T-cell (primary cell): ENCODE data around the gene MCM7. TPM values are rescaled to one million over a fixed set of nuclear protein-coding genes. Genes with fewer than 3 reads are reported as not detected.
A peak's percentile ranks its signal among the peaks of the same experiment; 100 is the strongest.

Experiments
- ATAC-seq, 4 experiments: fragments of 200-7000 bp in 3 of 4; fragments of 150-1000 bp in 1 of 4; cut with Tn5 transposase; replicated peaks in 1 of 4; 1 replicate in 3 of 4; 2 replicates in 1 of 4; pipeline ENCODE4 v1.10.0; 2021; ENCODE audit warnings: moderate library complexity in 3 of 4, mild to moderate bottlenecking in 2 of 4, moderate number of reproducible peaks in 1 of 4
- CTCF ChIA-PET, 2 donors: fragments of 300-600 bp; sonication (Branson Sonifier 250); formaldehyde crosslinking; loops; one replicate each; lab custom pipeline; 2022; ENCODE audit warnings: antibody characterized with exemption in 2 of 2; lab: Charles Lee
- POLR2A ChIA-PET, 2 donors: fragments of 300-600 bp; sonication (Branson Sonifier 250); formaldehyde crosslinking; loops; one replicate each; lab custom pipeline; 2022; ENCODE audit warnings: antibody characterized with exemption in 2 of 2; lab: Charles Lee
- DNase-seq, 35 experiments: peaks; one replicate each; pipeline versions ENCODE4 v3.0.0 to v3.0.0-alpha.2; 2013 to 2023
- H3K27ac ChIP-seq: one replicate; pipeline ENCODE4 v1.5.1; 2013; ENCODE audit warnings: low read length
- H3K27me3 ChIP-seq, 2 experiments: replicated peaks in 1 of 2; 1 replicate in 1 of 2; 2 replicates in 1 of 2; pipeline versions ENCODE4 v1.6.1 to v1.7.0; 2013; ENCODE audit warnings: low read length in 1 of 2, mixed read lengths in 1 of 2; ENCODE audit not compliant: control insufficient read depth in 2 of 2, insufficient read depth in 2 of 2; ENCODE audit errors: extremely low read depth in 1 of 2
- H3K36me3 ChIP-seq, 2 donors: 1 replicate in 1 of 2; 2 replicates in 1 of 2; pipeline versions ENCODE4 v1.6.1 to v1.7.0; 2013; ENCODE audit warnings: low read length in 1 of 2; ENCODE audit not compliant: control insufficient read depth in 2 of 2, insufficient read depth in 1 of 2; ENCODE audit errors: extremely low read depth in 1 of 2
- H3K4me1 ChIP-seq, 2 experiments: 1 replicate in 1 of 2; 2 replicates in 1 of 2; pipeline versions ENCODE4 v1.6.1 to v1.7.0; 2013; ENCODE audit warnings: low read length in 2 of 2, mixed read lengths in 1 of 2; ENCODE audit not compliant: insufficient read depth in 2 of 2, control insufficient read depth in 1 of 2; ENCODE audit errors: extremely low read depth in 1 of 2
- H3K4me3 ChIP-seq, 2 donors: 1 replicate in 1 of 2; 2 replicates in 1 of 2; pipeline versions ENCODE4 v1.5.1 to v1.7.0; 2013; ENCODE audit warnings: mild to moderate bottlenecking in 2 of 2, low read length in 1 of 2, moderate library complexity in 1 of 2; ENCODE audit not compliant: control insufficient read depth in 1 of 2; ENCODE audit errors: extremely low read depth in 1 of 2
- H3K9me3 ChIP-seq: 2 replicates; pipeline ENCODE4 v1.7.0; 2013
- H3K27ac Mint-ChIP-seq, 2 donors: one replicate each; pipeline ENCODE4 v1.8.0; 2020 to 2021; ENCODE audit warnings: mild to moderate bottlenecking in 2 of 2, mixed read lengths in 2 of 2
- H3K27me3 Mint-ChIP-seq, 2 donors: one replicate each; pipeline ENCODE4 v1.8.0; 2021 to 2022; ENCODE audit warnings: mixed read lengths in 2 of 2
- H3K36me3 Mint-ChIP-seq: one replicate; pipeline ENCODE4 v1.8.0; 2021; ENCODE audit warnings: mixed read lengths
- H3K4me1 Mint-ChIP-seq, 3 donors: one replicate each; pipeline ENCODE4 v1.8.0; 2020 to 2022; ENCODE audit warnings: mixed read lengths in 3 of 3, mild to moderate bottlenecking in 1 of 3
- H3K4me3 Mint-ChIP-seq, 3 donors: one replicate each; pipeline ENCODE4 v1.8.0; 2020 to 2022; ENCODE audit warnings: mild to moderate bottlenecking in 3 of 3, mixed read lengths in 3 of 3, moderate library complexity in 3 of 3
- H3K9me3 Mint-ChIP-seq, 3 donors: one replicate each; pipeline ENCODE4 v1.8.0; 2020 to 2022; ENCODE audit warnings: mixed read lengths in 3 of 3
- WGBS: methylation state at CpG from one replicate; pipeline ENCODE4 v1.1.5; 2013; ENCODE audit warnings: missing lambda C conversion rate; ENCODE audit not compliant: insufficient coverage; 5-methylcytosine and 5-hydroxymethylcytosine counted together
- total RNA-seq, 35 experiments: library from RNA in 6 of 35; stranded (reverse) in 6 of 35; fragments of 120-200 nt in 1 of 35; gene quantifications; one replicate each; pipeline versions ENCODE4 v1.2.1 to v1.2.4 and lab custom pipeline; 2013 to 2026

Gene MCM7
- total RNA-seq, 5 donors from 2014 or later (not counting 1 experiment from before 2014, with no cell fraction given) = 95.2 to 181 (median 164) TPM

- peaks cover 10% of the 10 kb centered on the region for H3K36me3 Mint-ChIP-seq
- Histone ChIP-seq H3K4me1 (peaks cover 10 to 32% of the 10 kb centered on the region in 2 experiments), H3K9me3 (no peaks in the 10 kb centered on the region), H3K36me3 (peaks cover 0 to 14% of the 10 kb centered on the region in 2 donors), H3K27me3 (peaks cover 0 to 5% of the 10 kb centered on the region in 2 experiments), H3K4me3 (no peak overlapping the region), H3K27ac (no peak overlapping the region)
- H3K4me1 Mint-ChIP-seq = peaks cover 34 to 42% (median 40%) of the 10 kb centered on the region in 3 donors
- DNase-seq (no peak), ATAC-seq (no peak)
- H3K27me3 Mint-ChIP-seq = no peaks in the 10 kb centered on the region
- H3K9me3 Mint-ChIP-seq = no peaks in the 10 kb centered on the region
- CTCF ChIA-PET = interaction anchor here (0.7 to 1.7 kb wide), 25 partner anchors 8 to 262 kb away, joined by 3 to 18 read pairs (median 4); partner anchors contain the start of genes AP4M1 (in 1 of the 2), LAMTOR4 (in 1 of the 2), MCM7 (in 1 of the 2) and TRIM4 (in 1 of the 2)
- POLR2A ChIA-PET = interaction anchor here (0.6 to 1.0 kb wide), 13 partner anchors 17 to 406 kb away, joined by 3 to 19 read pairs (median 3); partner anchors contain the start of genes AP4M1 (in 1 of the 2), MBLAC1 (in 1 of the 2), MCM7 (in 1 of the 2) and ZSCAN21 (in 1 of the 2)
- peak overlapping the region; percentile 59 to 78 for H3K27ac Mint-ChIP-seq
- 100% methylated on average over 1 of the region's 4 CpGs for WGBS
- peak overlapping the region; percentile 79 to 89 (median 88) for H3K4me3 Mint-ChIP-seq
These were observed 18.2 kb downstream of the MCM7 start for GRCh38 chr7:100082978-100083377.

- Histone ChIP-seq H3K4me3 (peak within 1 kb of the TSS; percentile 81 to 83), H3K27me3 (peaks cover 0 to 5% of the 10 kb centered on the region in 2 experiments), H3K27ac (peak within 1 kb of the TSS; percentile 70), H3K9me3 (no peaks in the 10 kb centered on the region), H3K4me1 (peaks cover 10 to 28% of the 10 kb centered on the region in 2 experiments), H3K36me3 (peaks cover 2 to 24% of the 10 kb centered on the region in 2 donors)
- Mint-ChIP-seq H3K4me3 (peak within 1 kb of the TSS; percentile 79 to 89 (median 88)), H3K9me3 (no peaks in the 10 kb centered on the region), H3K27ac (peak within 1 kb of the TSS; percentile 88 to 89), H3K4me1 (peaks cover 31 to 43% (median 37%) of the 10 kb centered on the region in 3 donors), H3K27me3 (no peaks in the 10 kb centered on the region), H3K36me3 (peaks cover 14% of the 10 kb centered on the region)
- ChIA-PET CTCF (interaction anchor here (0.7 to 1.7 kb wide), 6 partner anchors 13 to 162 kb away, joined by 3 to 18 read pairs (median 6); partner anchors contain the start of genes AP4M1 (in 1 of the 2), MCM7 (in 1 of the 2) and TRIM4 (in 1 of the 2)), POLR2A (interaction anchor here in 1 of 2 donors (0.5 to 1.0 kb wide), 3 partner anchors 35 to 675 kb away, joined by 3 to 5 read pairs (median 4); no protein-coding TSS in a partner anchor)
- peak; percentile 93 to 99 (median 97) for DNase-seq
- peak; percentile 89 to 97 (median 96) for ATAC-seq
- WGBS = under 1% methylated on average over 43 of the region's 55 CpGs
These were observed 19.6 kb downstream of the MCM7 start, which contains the start of gene ZNF3 for GRCh38 chr7:100081535-100082102. Gene ZNF3, minus strand, starts transcription at chr7:100081723. Its CDS starts 4,366 bp downstream, at chr7:100077357.

- peaks cover 0 to 5% of the 10 kb centered on the region in 2 experiments for H3K27me3 ChIP-seq
- H3K9me3 ChIP-seq = no peaks in the 10 kb centered on the region
- CTCF ChIA-PET = interaction anchor here in 1 of 2 donors (0.6 to 0.8 kb wide), 3 partner anchors 23 to 66 kb away, joined by 3 to 5 read pairs (median 3); partner anchors contain the start of genes ZKSCAN1 and ZSCAN21
- peaks cover 19% of the 10 kb centered on the region for H3K36me3 Mint-ChIP-seq
- peak in 2 of 4 experiments; percentile 2 to 15 for ATAC-seq
- H3K4me3 Mint-ChIP-seq = peak overlapping the region; percentile 79 to 89 (median 88)
- peaks cover 31 to 43% (median 37%) of the 10 kb centered on the region in 3 donors for H3K4me1 Mint-ChIP-seq
- H3K27me3 Mint-ChIP-seq = no peaks in the 10 kb centered on the region
- peaks cover 10 to 28% of the 10 kb centered on the region in 2 experiments for H3K4me1 ChIP-seq
- H3K9me3 Mint-ChIP-seq = no peaks in the 10 kb centered on the region
- peaks cover 2 to 29% of the 10 kb centered on the region in 2 donors for H3K36me3 ChIP-seq
- H3K27ac ChIP-seq = peak overlapping the region; percentile 70
- peak overlapping the region; percentile 74 for H3K27ac Mint-ChIP-seq
- peak in 1 of 35 experiments; percentile 3 for DNase-seq
- H3K4me3 ChIP-seq = peak overlapping the region; percentile 81 to 83
- 4% methylated on average over 24 of the region's 34 CpGs for WGBS
- POLR2A ChIA-PET = interaction anchor here (0.6 to 1.0 kb wide), 5 partner anchors 16 to 723 kb away, joined by 3 to 4 read pairs (median 3); partner anchors contain the start of genes AP4M1 (in 1 of the 2) and MCM7 (in 1 of the 2)
These were observed 20.2 kb downstream of the MCM7 start for GRCh38 chr7:100080907-100081534.

- no peak overlapping the region for H3K27ac Mint-ChIP-seq
- Histone ChIP-seq H3K9me3 (no peaks in the 10 kb centered on the region), H3K27me3 (peaks cover 0 to 5% of the 10 kb centered on the region in 2 experiments), H3K4me3 (no peak overlapping the region), H3K36me3 (peaks cover 2 to 48% of the 10 kb centered on the region in 2 donors), H3K27ac (no peak overlapping the region), H3K4me1 (peaks cover 10 to 28% of the 10 kb centered on the region in 2 experiments)
- no peaks in the 10 kb centered on the region for H3K9me3 Mint-ChIP-seq
- CTCF ChIA-PET = interaction anchor here in 1 of 2 donors (0.6 kb wide), 1 partner anchor 342 kb away, joined by 4 read pairs; no protein-coding TSS in a partner anchor
- H3K4me3 Mint-ChIP-seq = peak overlapping the region; percentile 45 to 79 (median 51)
- H3K27me3 Mint-ChIP-seq = no peaks in the 10 kb centered on the region
- ATAC-seq (no peak), DNase-seq (no peak)
- peaks cover 31 to 43% (median 37%) of the 10 kb centered on the region in 3 donors for H3K4me1 Mint-ChIP-seq
- POLR2A ChIA-PET = interaction anchor here in 1 of 2 donors (0.5 kb wide), 1 partner anchor 64 kb away, joined by 5 read pairs; no protein-coding TSS in a partner anchor
- WGBS = 95% methylated on average over 7 of the region's 7 CpGs
- peaks cover 37% of the 10 kb centered on the region for H3K36me3 Mint-ChIP-seq
These were observed 22.1 kb downstream of the MCM7 start for GRCh38 chr7:100079024-100079560.

GRCh38 chr7:100077205-100077604, 24.0 kb downstream of the MCM7 start:
- Histone ChIP-seq H3K4me1 (peaks cover 4 to 17% of the 10 kb centered on the region in 2 experiments), H3K36me3 (peaks cover 17 to 67% of the 10 kb centered on the region in 2 donors), H3K27me3 (no peaks in the 10 kb centered on the region), H3K4me3 (no peak overlapping the region), H3K27ac (no peak overlapping the region), H3K9me3 (no peaks in the 10 kb centered on the region)
- Mint-ChIP-seq H3K27me3 (no peaks in the 10 kb centered on the region), H3K36me3 (peaks cover 54% of the 10 kb centered on the region), H3K4me1 (peaks cover 23 to 32% (median 30%) of the 10 kb centered on the region in 3 donors), H3K4me3 (peak overlapping the region in 1 of 3 donors; percentile 34), H3K9me3 (peaks cover 3 to 4% (median 3%) of the 10 kb centered on the region in 3 donors), H3K27ac (no peak overlapping the region)
- WGBS = no CpG with 5 or more reads among the region's 4 CpGs
- CTCF ChIA-PET = interaction anchor here in 1 of 2 donors (0.6 kb wide), 1 partner anchor 507 kb away, joined by 3 read pairs; no protein-coding TSS in a partner anchor
- POLR2A ChIA-PET = interaction anchor here (0.5 to 0.7 kb wide), 2 partner anchors 9 to 34 kb away, joined by 3 to 11 read pairs; no protein-coding TSS in a partner anchor
- ATAC-seq (no peak), DNase-seq (no peak)
